ENCODE measurements around the gene KBTBD2.
"Not testable (repeated sequence)": the region's sequence is repeated elsewhere in the genome, so short reads cannot be mapped to it uniquely, and the experiment has no call there.

KBTBD2 gene

GRCh38 chr7:32846630-32847225, 44.8 kb downstream of the KBTBD2 start:
- no peak overlapping the region for H3K4me3 ChIP-seq (ENCODE audit: low read length)
- no peak for TF ChIP-seq ZNF274 (IDR thresholded peaks at IDR 0.05; ENCODE audit: low read depth, low read length)

DNA sequence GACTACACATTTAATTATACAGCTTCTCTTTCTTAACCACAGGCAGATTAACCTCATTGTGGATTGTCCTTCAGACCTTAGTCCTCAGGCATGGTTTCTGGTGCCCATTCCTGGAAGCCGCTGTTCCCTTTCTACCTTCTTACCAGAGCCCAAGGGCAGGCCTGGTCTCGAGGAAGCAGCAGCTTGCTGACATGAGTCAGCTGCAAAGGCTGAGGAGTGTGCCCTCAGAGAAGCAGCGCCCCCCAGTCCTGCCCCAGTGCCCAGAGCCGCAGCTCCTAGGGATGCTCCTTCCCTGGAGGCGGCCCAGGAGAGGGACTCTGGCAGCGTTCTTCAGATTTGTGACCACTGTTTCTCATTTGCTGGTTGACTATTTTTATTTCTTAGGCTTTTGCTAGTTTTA, 46.8 kb downstream of the KBTBD2 start:
- H3K4me3 ChIP-seq (ENCODE audit: low read length) = not testable (repeated sequence)

DNA sequence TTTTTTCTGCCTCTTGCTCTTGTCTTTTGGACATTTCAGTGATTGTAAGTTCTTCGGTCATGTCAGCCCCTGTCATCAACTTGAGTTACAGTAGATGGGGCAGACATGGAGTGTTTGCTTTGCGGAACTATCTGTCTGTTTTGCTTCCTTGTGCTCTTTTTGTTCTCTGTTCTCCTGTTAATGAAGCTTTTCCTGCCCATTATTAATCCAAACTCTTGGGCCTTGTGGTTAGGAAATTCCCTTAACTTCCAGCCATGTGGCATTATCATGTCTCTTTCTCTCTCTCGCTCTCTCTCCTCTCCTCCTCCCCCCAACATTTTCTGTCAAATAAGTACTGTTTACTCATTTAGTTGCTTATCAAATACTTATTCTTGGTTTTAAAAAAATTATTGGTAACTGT, 47.8 kb downstream of the KBTBD2 start:
- H3K4me3 ChIP-seq (ENCODE audit: low read length) = not testable (repeated sequence)

DNA sequence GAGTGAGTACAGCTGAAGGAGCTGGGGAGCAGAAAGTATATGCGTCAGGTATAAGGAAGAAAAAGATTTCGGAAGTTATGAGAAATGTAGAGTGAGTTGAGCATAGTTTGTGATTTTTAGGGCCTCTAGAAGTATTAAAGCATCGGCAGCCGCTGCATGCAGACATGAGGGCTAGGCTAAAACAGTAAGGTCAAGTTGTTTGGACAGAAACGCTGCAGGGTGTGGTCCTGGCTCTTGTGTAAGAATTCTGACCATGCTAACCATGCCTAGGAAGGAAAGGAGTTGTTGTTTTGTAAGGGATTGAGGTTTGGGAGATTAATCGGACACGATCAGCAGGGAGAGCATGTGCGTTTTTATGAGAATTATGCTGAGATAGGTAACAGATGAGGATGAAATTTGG, 51.7 kb downstream of the KBTBD2 start:
- not testable (repeated sequence) for H3K4me3 ChIP-seq (ENCODE audit: low read length)

DNA sequence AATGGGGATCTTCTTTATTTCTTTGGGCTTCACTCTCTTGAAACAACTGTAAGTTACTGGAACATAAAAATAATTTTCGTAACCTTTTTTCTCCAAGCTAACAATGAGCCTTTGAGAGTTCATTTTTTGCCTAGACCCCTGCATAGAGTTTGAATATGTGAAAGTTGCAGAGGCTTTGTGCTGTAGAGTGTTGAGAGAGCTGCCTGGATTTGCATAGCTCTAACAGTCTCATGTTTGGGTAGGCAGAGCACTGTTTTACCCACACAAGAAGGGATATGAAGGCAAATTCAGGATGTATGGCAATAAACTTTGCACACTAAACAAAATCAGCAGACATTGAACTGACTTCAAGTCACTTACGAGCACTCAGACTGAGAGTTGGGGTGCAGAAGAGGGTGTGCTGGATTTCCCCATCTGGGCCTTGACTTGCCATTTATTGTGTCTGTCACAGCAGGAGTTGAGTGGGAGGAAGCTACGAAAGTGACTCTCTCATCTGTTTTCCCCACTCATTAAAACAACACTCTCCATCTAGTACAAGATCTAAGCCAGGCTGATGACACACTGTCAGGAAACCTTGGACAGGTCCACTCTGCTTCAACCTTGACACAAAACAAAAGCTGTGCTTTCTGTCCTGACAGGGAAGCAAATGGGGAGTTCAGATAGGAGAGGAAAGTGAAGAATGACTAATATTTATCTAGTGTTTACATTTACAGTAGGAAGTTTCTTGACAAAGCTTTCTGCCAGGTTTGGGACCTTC, 62.4 kb downstream of the KBTBD2 start:
- H3K4me3 ChIP-seq (ENCODE audit: low read length) = not testable (repeated sequence)

Data from GM08714 (cell line).